GM18499 (cell line): Measurements from ENCODE around the gene PIK3C2B.

Experiments
- ATAC-seq: cut with Tn5 transposase; IDR thresholded peaks from one replicate; pipeline ENCODE4 v1.9.1; 2021; ENCODE audit warnings: moderate number of reproducible peaks; ENCODE audit not compliant: insufficient read depth, unreplicated experiment

PIK3C2B gene

DNA sequence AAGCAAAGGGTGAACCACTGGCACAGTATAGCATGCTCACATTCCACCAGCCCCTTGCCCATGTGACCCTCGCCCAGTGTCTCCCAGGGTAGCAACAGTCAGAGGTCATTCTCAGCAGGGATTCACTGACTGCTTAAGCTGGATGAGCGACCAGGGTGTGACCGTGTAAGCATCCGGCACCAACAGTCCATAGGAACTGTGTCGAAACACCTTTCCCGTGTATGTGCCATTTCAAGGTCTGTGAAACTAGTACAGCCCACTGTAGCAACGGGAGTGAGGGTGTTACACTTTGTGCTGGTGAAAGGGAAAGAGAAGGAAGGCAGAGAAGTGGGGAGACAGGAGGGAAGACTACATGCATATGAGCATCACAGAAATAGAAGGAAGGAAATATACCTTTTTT, 10.8 kb downstream of the PIK3C2B start:
- ATAC-seq, result no peak

DNA sequence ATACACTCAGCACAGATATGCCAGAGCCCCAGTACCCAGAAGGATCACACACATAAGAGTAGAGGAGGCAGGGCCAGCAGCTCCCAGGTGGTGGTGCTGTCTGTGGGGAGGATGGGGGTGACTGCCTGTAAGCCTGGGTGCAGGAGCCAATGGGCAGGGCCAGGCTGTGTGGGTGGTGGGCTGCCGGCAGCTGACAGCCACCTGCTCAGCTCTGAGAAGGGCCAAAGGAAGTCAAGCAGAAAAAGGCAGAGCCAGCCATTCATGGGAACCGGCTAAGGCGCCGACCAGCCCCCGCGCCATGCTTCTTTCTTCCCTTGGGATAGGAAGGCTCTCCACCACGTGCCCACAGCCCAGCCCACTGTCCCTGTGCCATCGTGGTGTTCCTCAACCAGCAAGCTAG, 14.1 kb downstream of the PIK3C2B start:
- no peak for ATAC-seq

- no peak for ATAC-seq
Measured at GRCh38 chr1:204479387-204480136, 15.0 kb downstream of the PIK3C2B start.

- no peak for ATAC-seq
Measured at GRCh38 chr1:204478921-204479320, 15.7 kb downstream of the PIK3C2B start.

DNA sequence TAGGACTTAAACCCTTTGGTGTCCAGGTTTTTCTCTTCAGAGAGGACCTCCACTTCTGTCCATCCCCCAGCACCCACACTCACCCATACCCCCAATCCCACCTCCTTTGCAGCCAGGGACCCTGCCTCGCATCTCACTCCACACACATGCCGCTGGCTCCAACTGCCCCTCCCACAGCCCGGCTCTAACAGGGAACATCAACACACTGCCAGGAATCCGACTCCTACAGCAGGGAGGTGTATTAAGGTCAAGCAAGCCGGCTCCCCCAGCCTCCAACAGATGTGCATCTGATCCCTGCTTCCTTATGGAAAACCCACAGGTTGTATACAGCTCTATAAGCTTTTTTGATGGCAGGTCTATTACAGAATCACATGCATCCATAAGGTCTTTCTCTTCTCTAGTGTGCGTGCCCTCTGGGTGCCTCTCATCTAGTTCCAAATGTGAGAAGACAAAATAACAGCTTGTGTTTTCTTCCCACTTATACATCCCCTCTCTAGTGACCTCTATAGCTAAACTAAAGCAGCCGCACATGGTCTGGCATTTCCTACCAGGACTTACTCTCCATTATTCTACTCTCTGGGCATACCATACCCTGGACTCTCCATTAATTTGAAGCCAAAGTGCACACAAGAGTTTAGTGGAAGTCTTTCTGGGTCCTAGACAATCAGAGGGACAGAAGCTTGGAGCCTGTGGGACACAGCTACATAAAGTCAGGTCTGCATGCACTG, 16.3 kb downstream of the PIK3C2B start:
- ATAC-seq, result no peak

- no peak for ATAC-seq
Measured at GRCh38 chr1:204477036-204477740, 17.4 kb downstream of the PIK3C2B start.

GRCh38 chr1:204476563-204476962, 18.0 kb downstream of the PIK3C2B start:
- no peak for ATAC-seq

DNA sequence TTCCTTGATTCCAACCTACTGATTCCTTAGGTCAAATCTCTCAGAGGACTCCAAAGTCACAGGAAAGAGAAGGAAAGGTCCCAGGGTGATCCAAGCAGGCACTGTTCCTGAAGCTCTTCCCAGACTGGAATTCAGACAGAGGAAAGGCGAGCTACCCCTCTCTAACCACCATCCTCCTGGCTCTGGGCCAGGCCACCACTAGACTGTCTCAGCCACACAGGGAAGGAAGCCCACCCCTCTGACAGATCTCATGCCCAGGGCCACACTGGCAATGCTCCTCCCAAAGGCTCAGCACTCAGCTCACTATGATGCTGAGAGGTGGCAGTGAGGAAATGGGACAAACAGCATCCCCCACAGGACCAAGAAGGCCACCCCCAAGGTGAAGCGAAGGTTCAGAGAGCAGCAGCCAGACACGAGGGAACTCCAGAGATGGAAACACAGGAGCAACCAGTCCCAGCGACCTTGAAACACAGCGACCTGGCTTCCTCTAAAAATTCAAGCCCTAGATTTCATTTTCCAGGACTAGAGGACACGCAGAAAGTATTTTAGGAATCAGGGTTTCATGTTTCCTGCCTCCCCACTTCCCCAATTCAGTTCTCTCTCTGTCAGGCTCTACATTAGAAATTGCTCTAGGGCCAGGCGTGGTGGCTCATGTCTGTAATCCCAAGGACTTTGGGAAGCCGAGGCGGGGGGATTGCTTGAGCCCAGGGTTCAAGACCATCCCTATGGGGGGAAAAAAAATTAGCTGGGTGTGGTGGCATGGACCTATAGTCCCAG, 18.8 kb downstream of the PIK3C2B start:
- ATAC-seq, result no peak

GRCh38 chr1:204473400-204473965, 21.1 kb downstream of the PIK3C2B start:
- no peak for ATAC-seq

GRCh38 chr1:204472660-204473059, 21.9 kb downstream of the PIK3C2B start:
- ATAC-seq, result no peak

GRCh38 chr1:204471687-204472086, 22.9 kb downstream of the PIK3C2B start:
- no peak for ATAC-seq

- no peak for ATAC-seq
Measured at GRCh38 chr1:204469304-204469703, 25.3 kb downstream of the PIK3C2B start.

GRCh38 chr1:204468766-204469302, 25.8 kb downstream of the PIK3C2B start:
- no peak for ATAC-seq

DNA sequence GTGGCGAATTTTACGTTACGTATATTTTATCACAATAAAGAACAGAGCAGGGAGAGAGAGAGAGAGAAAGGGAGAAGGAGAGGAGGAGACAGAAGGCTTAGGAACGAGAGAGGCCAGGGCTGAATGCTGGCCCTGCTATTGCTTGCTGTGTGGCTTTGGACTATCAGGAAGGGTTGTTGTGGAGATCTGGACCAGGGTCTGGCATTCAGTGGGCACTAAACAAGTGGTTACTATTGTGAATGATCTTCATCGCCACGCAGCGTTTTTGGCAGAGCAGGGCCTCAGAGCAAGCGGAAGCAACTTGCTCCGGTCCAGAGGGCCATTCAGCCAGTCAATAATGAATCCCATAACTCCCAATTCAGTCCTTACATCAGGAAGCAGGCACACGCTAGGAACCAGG, 26.4 kb downstream of the PIK3C2B start:
- ATAC-seq, result no peak

- ATAC-seq, result no peak
Measured at GRCh38 chr1:204466416-204467405, 27.9 kb downstream of the PIK3C2B start.

GRCh38 chr1:204465546-204466415, 28.8 kb downstream of the PIK3C2B start:
- ATAC-seq, result no peak

GRCh38 chr1:204464701-204465100, 29.9 kb downstream of the PIK3C2B start:
- ATAC-seq, result no peak

DNA sequence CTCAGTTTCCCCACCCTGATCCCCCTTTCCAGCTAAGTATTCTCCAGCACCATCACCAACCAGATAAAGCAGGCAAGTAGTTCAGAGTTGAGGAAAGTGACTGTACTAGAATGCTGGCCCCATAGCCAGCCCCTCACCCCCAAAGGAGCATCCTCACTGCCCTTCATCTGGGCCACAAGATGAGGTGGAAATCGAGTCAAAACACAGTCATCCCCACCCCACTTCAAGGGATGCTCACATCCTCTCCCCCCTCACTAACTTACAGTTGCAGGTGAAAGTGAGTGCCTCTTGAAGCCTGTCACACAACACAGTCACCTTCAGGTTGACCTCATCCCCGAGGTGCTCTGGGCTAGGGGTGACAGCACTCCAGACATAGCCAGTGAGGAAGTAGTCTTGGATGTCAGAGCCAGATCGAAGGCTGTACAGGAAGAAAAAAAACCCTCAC, 30.4 kb downstream of the PIK3C2B start:
- no peak for ATAC-seq
